Caco-2 (cell line): Measurements from ENCODE around the gene CEP112. TPM values are rescaled to one million over a fixed set of nuclear protein-coding genes. Genes with fewer than 3 reads are reported as not detected.

Experiments used
- BruUV-seq: library from RNA; stranded (reverse); fragments of 400-500 nt; replicated peaks from 2 replicates; lab custom pipeline; 2021; lab: Mats Ljungman, UMichigan
- CTCF ChIA-PET: fragments of 300-600 bp; sonication (Branson Sonifier 250); formaldehyde crosslinking; loops from one replicate; lab custom pipeline; 2022; ENCODE audit warnings: antibody characterized with exemption; lab: Charles Lee
- POLR2A ChIA-PET: fragments of 300-600 bp; sonication (Branson Sonifier 250); formaldehyde crosslinking; loops from one replicate; lab custom pipeline; 2022; ENCODE audit warnings: antibody characterized with exemption; lab: Charles Lee
- DNase-seq, 2 experiments: peaks; one replicate each; pipeline versions ENCODE4 v3.0.0 to v3.0.0-alpha.2; 2020 to 2022
- H3K27me3 ChIP-seq: replicated peaks from 2 replicates; pipeline ENCODE4 v1.6.0; 2011; ENCODE audit warnings: low read length; ENCODE audit not compliant: control insufficient read depth, insufficient read depth
- H3K36me3 ChIP-seq: 2 replicates; pipeline ENCODE4 v1.5.1; 2011; ENCODE audit warnings: low read length; ENCODE audit not compliant: control insufficient read depth, insufficient read depth
- H3K4me1 ChIP-seq: fragments of 250-450 bp; sonication (Bioruptor Pico); 2 replicates; pipeline ENCODE4 v1.5.1; 2020; ENCODE audit warnings: mild to moderate bottlenecking
- H3K4me3 ChIP-seq: 2 replicates; pipeline ENCODE4 v1.5.1; 2011; ENCODE audit warnings: low read depth, mild to moderate bottlenecking, control low read depth, low read length
- H3K9me3 ChIP-seq: fragments of 250-450 bp; sonication (Bioruptor Pico); 2 replicates; pipeline ENCODE4 v1.5.1; 2020; ENCODE audit warnings: mild to moderate bottlenecking, moderate library complexity
- H3K27ac Mint-ChIP-seq: one replicate; pipeline ENCODE4 v1.8.0; 2022; ENCODE audit warnings: mixed read lengths; ENCODE audit not compliant: unreplicated experiment
- H3K27me3 Mint-ChIP-seq: one replicate; pipeline ENCODE4 v1.8.0; 2022; ENCODE audit warnings: mixed read lengths; ENCODE audit not compliant: insufficient read depth, unreplicated experiment
- H3K36me3 Mint-ChIP-seq: one replicate; pipeline ENCODE4 v1.8.0; 2022; ENCODE audit warnings: mild to moderate bottlenecking, mixed read lengths; ENCODE audit not compliant: insufficient read depth, unreplicated experiment
- H3K4me1 Mint-ChIP-seq: one replicate; pipeline ENCODE4 v1.8.0; 2022; ENCODE audit warnings: low read depth, mixed read lengths; ENCODE audit not compliant: unreplicated experiment
- H3K4me3 Mint-ChIP-seq: one replicate; pipeline ENCODE4 v1.8.0; 2022; ENCODE audit warnings: mild to moderate bottlenecking, moderate library complexity, mixed read lengths; ENCODE audit not compliant: unreplicated experiment
- H3K9me3 Mint-ChIP-seq: one replicate; pipeline ENCODE4 v1.8.0; 2022; ENCODE audit warnings: mixed read lengths; ENCODE audit not compliant: unreplicated experiment
- intact Hi-C: fragments of 100-400 bp; cut with micrococcal nuclease; formaldehyde crosslinking; loops from one replicate; pipeline ENCODE4 v1.10.0; 2022; ENCODE audit not compliant: unreplicated experiment
- total RNA-seq: library from RNA; stranded (reverse); gene quantifications from 2 replicates; pipeline ENCODE4 v1.2.3, GENCODE V29; 2022
- TF ChIP-seq, protein P1 (sequence below), 2 experiments: fragments of 200-600 bp in 1 of 2; IDR thresholded peaks; 1 replicate in 1 of 2; 2 replicates in 1 of 2; pipeline versions ENCODE4 v1.5.1 to v1.8.0; 2011 to 2022; ENCODE audit warnings: antibody characterized with exemption in 1 of 2, control low read depth in 1 of 2, inconsistent platforms in 1 of 2, low read depth in 1 of 2, low read length in 1 of 2, mild to moderate bottlenecking in 1 of 2, moderate library complexity in 1 of 2; ENCODE audit not compliant: insufficient read depth in 1 of 2, severe bottlenecking in 1 of 2, unreplicated experiment in 1 of 2

CEP112 gene
- total RNA-seq, 1 experiment from 2014 or later: 4.7 TPM

DNA sequence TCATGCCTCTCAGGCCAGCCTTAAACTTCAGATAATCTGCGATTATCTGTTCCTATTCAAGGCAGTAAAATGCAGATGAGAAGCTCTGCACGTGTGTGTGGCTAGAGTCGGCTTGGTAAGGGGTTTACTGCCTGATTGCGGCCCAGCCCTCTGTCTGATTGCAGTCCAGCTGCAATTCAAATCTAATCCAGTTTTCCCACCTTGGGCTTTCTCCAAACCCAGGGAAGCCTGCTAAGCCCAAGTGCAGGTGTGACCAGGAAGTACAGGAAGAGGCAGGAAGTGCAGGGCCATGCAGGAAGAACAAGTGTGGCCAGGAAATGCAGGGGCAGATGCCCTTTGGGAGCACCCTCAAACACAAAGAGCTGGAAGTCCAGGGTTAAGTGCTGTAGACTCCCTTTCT is 314.9 kb downstream of the CEP112 start:
- no peaks in the 10 kb centered on the region for H3K4me1 ChIP-seq
- DNase-seq: no peak
- H3K27me3 ChIP-seq: no peaks in the 10 kb centered on the region
- no peaks in the 10 kb centered on the region for H3K36me3 Mint-ChIP-seq
- H3K9me3 Mint-ChIP-seq: peaks cover 14% of the 10 kb centered on the region
- no peaks in the 10 kb centered on the region for H3K9me3 ChIP-seq
- H3K36me3 ChIP-seq: no peaks in the 10 kb centered on the region
- TF ChIP-seq, protein P1, sequence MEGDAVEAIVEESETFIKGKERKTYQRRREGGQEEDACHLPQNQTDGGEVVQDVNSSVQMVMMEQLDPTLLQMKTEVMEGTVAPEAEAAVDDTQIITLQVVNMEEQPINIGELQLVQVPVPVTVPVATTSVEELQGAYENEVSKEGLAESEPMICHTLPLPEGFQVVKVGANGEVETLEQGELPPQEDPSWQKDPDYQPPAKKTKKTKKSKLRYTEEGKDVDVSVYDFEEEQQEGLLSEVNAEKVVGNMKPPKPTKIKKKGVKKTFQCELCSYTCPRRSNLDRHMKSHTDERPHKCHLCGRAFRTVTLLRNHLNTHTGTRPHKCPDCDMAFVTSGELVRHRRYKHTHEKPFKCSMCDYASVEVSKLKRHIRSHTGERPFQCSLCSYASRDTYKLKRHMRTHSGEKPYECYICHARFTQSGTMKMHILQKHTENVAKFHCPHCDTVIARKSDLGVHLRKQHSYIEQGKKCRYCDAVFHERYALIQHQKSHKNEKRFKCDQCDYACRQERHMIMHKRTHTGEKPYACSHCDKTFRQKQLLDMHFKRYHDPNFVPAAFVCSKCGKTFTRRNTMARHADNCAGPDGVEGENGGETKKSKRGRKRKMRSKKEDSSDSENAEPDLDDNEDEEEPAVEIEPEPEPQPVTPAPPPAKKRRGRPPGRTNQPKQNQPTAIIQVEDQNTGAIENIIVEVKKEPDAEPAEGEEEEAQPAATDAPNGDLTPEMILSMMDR (IDR thresholded peaks at IDR 0.05; ENCODE audit: insufficient read depth in 1 of 2, low read depth in 1 of 2, low read length in 1 of 2, severe bottlenecking in 1 of 2, unreplicated experiment in 1 of 2): no peak
- no peaks in the 10 kb centered on the region for H3K4me1 Mint-ChIP-seq
- H3K27me3 Mint-ChIP-seq: peaks cover 12% of the 10 kb centered on the region
- POLR2A ChIA-PET: no interaction called here
- BruUV-seq: no TSS peak
- H3K4me3 ChIP-seq: no peak overlapping the region
- intact Hi-C loops: no loop called here
- no peak overlapping the region for H3K27ac Mint-ChIP-seq
- H3K4me3 Mint-ChIP-seq: no peak overlapping the region
- CTCF ChIA-PET: no interaction called here

DNA sequence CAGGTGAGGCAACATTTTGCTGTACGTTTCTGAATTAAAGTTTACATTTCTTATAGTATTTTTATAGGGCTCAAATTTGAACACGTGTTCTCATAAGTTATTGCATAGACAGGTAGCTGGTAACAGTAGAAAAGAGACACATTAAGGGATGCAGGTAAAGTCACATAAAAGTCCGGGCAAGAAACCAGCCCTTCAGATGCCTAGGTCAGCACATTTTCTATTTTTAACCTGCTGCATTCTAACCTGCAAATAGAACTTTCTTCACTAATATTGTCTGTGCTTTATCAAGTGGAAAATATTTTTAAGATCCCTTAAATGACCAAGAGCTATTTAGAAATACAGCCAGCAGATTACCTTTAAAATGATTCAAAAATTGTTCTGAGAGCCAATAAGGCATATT is 323.1 kb downstream of the CEP112 start:
- CTCF ChIA-PET: no interaction called here
- H3K4me1 ChIP-seq: 0 out of 2 replicates have a peak, but pooled peaks cover 4% of the 10 kb centered on the region
- BruUV-seq: no TSS peak
- no peaks in the 10 kb centered on the region for H3K27me3 ChIP-seq
- Mint-ChIP-seq H3K27me3 (peaks cover 8% of the 10 kb centered on the region), H3K4me1 (peaks cover 8% of the 10 kb centered on the region), H3K36me3 (no peaks in the 10 kb centered on the region), H3K27ac (no peak overlapping the region), H3K9me3 (no peaks in the 10 kb centered on the region), H3K4me3 (no peak overlapping the region)
- H3K36me3 ChIP-seq: no peaks in the 10 kb centered on the region
- intact Hi-C loops: no loop called here
- TF ChIP-seq, protein P1 (IDR thresholded peaks at IDR 0.05; ENCODE audit: insufficient read depth in 1 of 2, low read depth in 1 of 2, low read length in 1 of 2, severe bottlenecking in 1 of 2, unreplicated experiment in 1 of 2): no peak
- no peak overlapping the region for H3K4me3 ChIP-seq
- peaks cover 10% of the 10 kb centered on the region for H3K9me3 ChIP-seq
- no peak for DNase-seq
- POLR2A ChIA-PET: no interaction called here

DNA sequence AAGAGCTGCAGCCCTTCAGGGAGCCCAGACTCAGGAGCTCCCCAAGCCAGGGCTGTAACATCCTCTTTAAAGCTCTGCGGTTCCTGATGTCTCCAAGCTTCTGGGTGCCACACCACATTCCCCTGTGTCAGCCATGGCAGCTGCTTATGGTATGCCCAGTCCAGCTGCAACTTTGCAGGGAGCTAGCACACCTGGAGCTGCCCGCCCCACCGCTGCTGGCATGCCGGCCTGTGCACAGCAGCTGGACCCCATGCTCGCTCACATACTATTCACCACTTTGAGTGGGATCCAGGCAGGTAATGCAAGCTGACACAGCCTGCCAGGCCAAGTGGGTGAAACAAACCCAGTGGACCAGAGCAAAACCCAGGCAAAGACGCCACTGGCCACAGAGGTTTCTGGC is 324.9 kb downstream of the CEP112 start:
- H3K36me3 Mint-ChIP-seq: no peaks in the 10 kb centered on the region
- POLR2A ChIA-PET: no interaction called here

More for the DNA sequence above, 324.9 kb downstream of the CEP112 start:
- H3K36me3 ChIP-seq: no peaks in the 10 kb centered on the region
- H3K27ac Mint-ChIP-seq: no peak overlapping the region
- no peak overlapping the region for H3K4me3 ChIP-seq
- 0 out of 2 replicates have a peak, but pooled peaks cover 4% of the 10 kb centered on the region for H3K4me1 ChIP-seq
- CTCF ChIA-PET: no interaction called here
- no peaks in the 10 kb centered on the region for H3K9me3 Mint-ChIP-seq
- peaks cover 10% of the 10 kb centered on the region for H3K9me3 ChIP-seq
- intact Hi-C loops: no loop called here
- no peak for DNase-seq
- no peak overlapping the region for H3K4me3 Mint-ChIP-seq
- H3K27me3 Mint-ChIP-seq: peaks cover 4% of the 10 kb centered on the region
- H3K27me3 ChIP-seq: no peaks in the 10 kb centered on the region
- TF ChIP-seq, protein P1 (IDR thresholded peaks at IDR 0.05; ENCODE audit: insufficient read depth in 1 of 2, low read depth in 1 of 2, low read length in 1 of 2, severe bottlenecking in 1 of 2, unreplicated experiment in 1 of 2): no peak
- BruUV-seq: no TSS peak
- peaks cover 8% of the 10 kb centered on the region for H3K4me1 Mint-ChIP-seq
